Liver (tissue), 9 donors: ENCODE data around the gene NAXE. TPM values are rescaled to one million over a fixed set of nuclear protein-coding genes. Genes with fewer than 3 reads are reported as not detected.
"Not testable (repeated sequence)": the region's sequence is repeated elsewhere in the genome, so short reads cannot be mapped to it uniquely, and the experiment has no call there.

Source experiments
- DNase-seq: peaks from one replicate; pipeline ENCODE4 v3.0.0-alpha.2; 2017; ENCODE audit warnings: low spot score
- H3K27ac ChIP-seq, 2 donors: one replicate each; pipeline ENCODE4 v1.7.0; 2013; ENCODE audit warnings: inconsistent platforms in 2 of 2, low read length in 2 of 2, control low read depth in 1 of 2, low read depth in 1 of 2, mild to moderate bottlenecking in 1 of 2
- H3K27me3 ChIP-seq, 4 donors: one replicate each; pipeline versions ENCODE4 v1.6.1 to v1.7.0; 2013; ENCODE audit warnings: low read length in 3 of 4, inconsistent platforms in 1 of 4, mild to moderate bottlenecking in 1 of 4, moderate library complexity in 1 of 4; ENCODE audit not compliant: control insufficient read depth in 4 of 4, insufficient read depth in 4 of 4
- H3K36me3 ChIP-seq, 4 donors: one replicate each; pipeline versions ENCODE4 v1.6.1 to v1.7.0; 2013; ENCODE audit warnings: low read length in 3 of 4, mild to moderate bottlenecking in 3 of 4, low read depth in 1 of 4, moderate library complexity in 1 of 4; ENCODE audit not compliant: control insufficient read depth in 4 of 4, insufficient read depth in 3 of 4
- H3K4me1 ChIP-seq, 4 donors: one replicate each; pipeline versions ENCODE4 v1.6.1 to v1.7.0; 2013; ENCODE audit warnings: low read length in 3 of 4, mild to moderate bottlenecking in 3 of 4, moderate library complexity in 1 of 4; ENCODE audit not compliant: control insufficient read depth in 4 of 4, insufficient read depth in 4 of 4
- H3K4me3 ChIP-seq, 3 donors: one replicate each; pipeline versions ENCODE4 v1.6.1 to v1.7.0; 2013; ENCODE audit warnings: low read length in 3 of 3, control low read depth in 1 of 3, low read depth in 1 of 3, mild to moderate bottlenecking in 1 of 3
- H3K9ac ChIP-seq, 2 donors: one replicate each; pipeline ENCODE4 v1.7.0; 2013; ENCODE audit warnings: low read length in 2 of 2, mild to moderate bottlenecking in 2 of 2, moderate library complexity in 2 of 2, control low read depth in 1 of 2, low read depth in 1 of 2
- H3K9me3 ChIP-seq, 4 donors: one replicate each; pipeline versions ENCODE4 v1.6.1 to v1.7.0; 2013; ENCODE audit warnings: low read length in 3 of 4; ENCODE audit not compliant: control insufficient read depth in 4 of 4
- ATF3 ChIP-seq: IDR thresholded peaks from 2 replicates; pipeline ENCODE4 v1.6.1; 2016; ENCODE audit warnings: antibody characterized with exemption
- FOXA1 ChIP-seq: IDR thresholded peaks from 2 replicates; pipeline ENCODE4 v1.6.1; 2016; ENCODE audit warnings: antibody characterized with exemption
- FOXA2 ChIP-seq: IDR thresholded peaks from 2 replicates; pipeline ENCODE4 v1.6.1; 2016; ENCODE audit warnings: antibody characterized with exemption
- GABPA ChIP-seq, 2 donors: IDR thresholded peaks in 1 of 2; conservative IDR thresholded peaks in 1 of 2; 2 replicates each; pipeline ENCODE4 v1.6.1; 2016; ENCODE audit warnings: antibody characterized with exemption in 2 of 2, mild to moderate bottlenecking in 1 of 2, moderate library complexity in 1 of 2
- HNF4G ChIP-seq: IDR thresholded peaks from 2 replicates; pipeline ENCODE4 v1.6.1; 2016; ENCODE audit warnings: antibody characterized with exemption
- JUND ChIP-seq, 2 donors: IDR thresholded peaks; 2 replicates each; pipeline ENCODE4 v1.6.1; 2016; ENCODE audit warnings: antibody characterized with exemption in 2 of 2
- MAX ChIP-seq: IDR thresholded peaks from 2 replicates; pipeline ENCODE4 v1.6.1; 2016; ENCODE audit warnings: antibody characterized with exemption
- NR2F2 ChIP-seq: IDR thresholded peaks from 2 replicates; pipeline ENCODE4 v1.6.1; 2016; ENCODE audit warnings: antibody characterized with exemption
- RAD21 ChIP-seq, 2 donors: IDR thresholded peaks; 2 replicates each; pipeline ENCODE4 v1.6.1; 2016; ENCODE audit warnings: antibody characterized with exemption in 2 of 2, mild to moderate bottlenecking in 2 of 2
- RXRA ChIP-seq, 2 donors: IDR thresholded peaks; 2 replicates each; pipeline ENCODE4 v1.6.1; 2017 to 2018; ENCODE audit warnings: antibody characterized with exemption in 2 of 2, mild to moderate bottlenecking in 1 of 2
- SP1 ChIP-seq: IDR thresholded peaks from 2 replicates; pipeline ENCODE4 v1.6.1; 2018; ENCODE audit warnings: antibody characterized with exemption, mild to moderate bottlenecking
- TAF1 ChIP-seq: conservative IDR thresholded peaks from 2 replicates; pipeline ENCODE4 v1.6.1; 2016; ENCODE audit warnings: antibody characterized with exemption, mild to moderate bottlenecking
- YY1 ChIP-seq: IDR thresholded peaks from 2 replicates; pipeline ENCODE4 v1.6.1; 2016; ENCODE audit warnings: antibody characterized with exemption, mild to moderate bottlenecking
- WGBS: extraction: QIAGEN DNeasy Blood & Tissue Kit; methylation state at CpG from one replicate; pipeline ENCODE4 v1.1.7; 2013; 5-methylcytosine and 5-hydroxymethylcytosine counted together
- polyA plus RNA-seq, 2 donors: library from polyadenylated mRNA; stranded (reverse) in 1 of 2; unstranded in 1 of 2; fragments of 200-250 nt in 1 of 2; fragments of >200 nt in 1 of 2; fragmentation: Nextera tagmentation in 1 of 2; extraction: Ambion mirVana in 1 of 2; gene quantifications; one replicate each; pipeline versions ENCODE4 v1.2.1 to v1.2.3, GENCODE V29; 2013 to 2015
- total RNA-seq, 2 donors: library from RNA; depleted of rRNA; stranded (reverse); fragments of >200 nt; gene quantifications; one replicate each; pipeline ENCODE4 v1.2.3, GENCODE V29; 2014
- TF ChIP-seq, protein P1 (sequence below): IDR thresholded peaks from 2 replicates; pipeline ENCODE4 v1.6.1; 2016; ENCODE audit warnings: antibody characterized with exemption, mild to moderate bottlenecking
- TF ChIP-seq, protein P2 (sequence below): fragments of 150-350 bp; IDR thresholded peaks from 2 replicates; pipeline ENCODE4 v1.5.1; 2017; ENCODE audit warnings: improper control_type of control experiment, low read depth, low read length; ENCODE audit not compliant: missing input control
- donor health status: healthy.
- donor health status: healthy.
- donor health status: healthy.
- donor health status: healthy.
- donor health status: healthy.

Gene NAXE
- total and polyA plus RNA-seq, 4 donors: 20.6 to 73.8 (median 46.9) TPM

DNA sequence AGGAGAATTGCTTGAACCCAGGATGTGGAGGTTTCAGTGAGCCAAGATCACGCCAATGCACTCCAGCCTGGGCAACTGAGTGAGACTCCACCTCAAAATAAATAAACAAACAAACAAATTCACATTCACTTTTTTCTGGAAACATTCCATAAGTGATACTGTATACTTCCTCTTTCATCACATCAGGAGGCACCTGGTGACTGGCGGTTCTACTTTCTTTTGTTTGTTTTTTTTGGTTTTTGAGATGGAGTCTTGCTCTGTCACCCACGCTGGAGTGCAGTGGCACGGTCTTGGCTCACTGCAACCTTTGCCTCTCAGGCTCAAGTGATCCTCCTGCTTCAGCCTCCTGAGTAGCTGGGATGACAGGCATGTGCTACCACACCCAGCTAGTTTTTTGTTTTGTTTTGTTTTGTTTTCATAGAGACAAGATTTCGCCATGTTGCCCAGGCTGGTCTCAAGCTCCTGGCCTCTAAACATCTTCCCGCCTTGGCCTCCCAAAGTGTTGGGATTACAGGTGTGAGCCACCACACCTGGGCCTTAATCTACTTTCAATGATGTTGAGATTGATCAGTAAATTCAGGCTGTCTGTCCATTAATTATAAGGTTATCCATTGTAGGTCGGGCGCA, 38.4 kb downstream of the NAXE start:
- DNase-seq: no peak

DNA sequence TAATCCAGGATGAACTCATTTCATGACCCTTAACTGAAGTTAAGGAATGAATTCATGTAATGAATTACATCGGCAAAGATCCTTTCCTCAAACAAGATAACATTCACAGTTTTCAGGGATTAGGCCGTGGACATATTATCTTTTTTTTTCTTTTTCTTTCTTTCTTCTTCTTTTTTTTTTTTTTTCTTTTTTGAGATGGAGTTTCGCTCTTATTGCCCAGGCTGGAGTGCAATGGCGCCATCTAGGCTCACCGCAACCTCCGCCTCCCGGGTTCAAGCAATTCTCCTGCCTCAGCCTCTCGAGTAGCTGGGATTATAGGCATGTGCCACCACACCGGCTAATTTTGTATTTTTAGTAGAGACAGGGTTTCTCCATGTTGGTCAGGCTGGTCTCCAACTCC, 39.6 kb downstream of the NAXE start:
- 43% methylated on average over 9 of the region's 9 CpGs for WGBS
- not testable (repeated sequence) for H3K4me1 ChIP-seq, H3K4me3 ChIP-seq, H3K9me3 ChIP-seq, DNase-seq, H3K27me3 ChIP-seq, H3K36me3 ChIP-seq, H3K27ac ChIP-seq, H3K9ac ChIP-seq

More for the DNA sequence above, 38.4 kb downstream of the NAXE start:
- Histone ChIP-seq H3K27ac (no peak overlapping the region), H3K9ac (no peak overlapping the region), H3K27me3 (peaks cover 2 to 15% (median 4%) of the 10 kb centered on the region in 4 donors), H3K36me3 (no peaks in the 10 kb centered on the region), H3K9me3 (no peaks in the 10 kb centered on the region), H3K4me3 (no peak overlapping the region), H3K4me1 (peaks cover 2 to 13% (median 8%) of the 10 kb centered on the region in 4 donors)
- no peak for TF ChIP-seq RXRA (IDR thresholded peaks at IDR 0.05)
- no peak for TF ChIP-seq GABPA (IDR thresholded peaks at IDR 0.05 in 1 of 2, conservative IDR thresholded peaks at IDR 0.05 in 1 of 2)
- no peak for TF ChIP-seq FOXA2
- TF ChIP-seq MAX: no peak
- TF ChIP-seq, protein P1, sequence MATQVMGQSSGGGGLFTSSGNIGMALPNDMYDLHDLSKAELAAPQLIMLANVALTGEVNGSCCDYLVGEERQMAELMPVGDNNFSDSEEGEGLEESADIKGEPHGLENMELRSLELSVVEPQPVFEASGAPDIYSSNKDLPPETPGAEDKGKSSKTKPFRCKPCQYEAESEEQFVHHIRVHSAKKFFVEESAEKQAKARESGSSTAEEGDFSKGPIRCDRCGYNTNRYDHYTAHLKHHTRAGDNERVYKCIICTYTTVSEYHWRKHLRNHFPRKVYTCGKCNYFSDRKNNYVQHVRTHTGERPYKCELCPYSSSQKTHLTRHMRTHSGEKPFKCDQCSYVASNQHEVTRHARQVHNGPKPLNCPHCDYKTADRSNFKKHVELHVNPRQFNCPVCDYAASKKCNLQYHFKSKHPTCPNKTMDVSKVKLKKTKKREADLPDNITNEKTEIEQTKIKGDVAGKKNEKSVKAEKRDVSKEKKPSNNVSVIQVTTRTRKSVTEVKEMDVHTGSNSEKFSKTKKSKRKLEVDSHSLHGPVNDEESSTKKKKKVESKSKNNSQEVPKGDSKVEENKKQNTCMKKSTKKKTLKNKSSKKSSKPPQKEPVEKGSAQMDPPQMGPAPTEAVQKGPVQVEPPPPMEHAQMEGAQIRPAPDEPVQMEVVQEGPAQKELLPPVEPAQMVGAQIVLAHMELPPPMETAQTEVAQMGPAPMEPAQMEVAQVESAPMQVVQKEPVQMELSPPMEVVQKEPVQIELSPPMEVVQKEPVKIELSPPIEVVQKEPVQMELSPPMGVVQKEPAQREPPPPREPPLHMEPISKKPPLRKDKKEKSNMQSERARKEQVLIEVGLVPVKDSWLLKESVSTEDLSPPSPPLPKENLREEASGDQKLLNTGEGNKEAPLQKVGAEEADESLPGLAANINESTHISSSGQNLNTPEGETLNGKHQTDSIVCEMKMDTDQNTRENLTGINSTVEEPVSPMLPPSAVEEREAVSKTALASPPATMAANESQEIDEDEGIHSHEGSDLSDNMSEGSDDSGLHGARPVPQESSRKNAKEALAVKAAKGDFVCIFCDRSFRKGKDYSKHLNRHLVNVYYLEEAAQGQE: no peak
- TF ChIP-seq RAD21 (IDR thresholded peaks at IDR 0.05): no peak
- no peak for TF ChIP-seq ATF3
- no peak for TF ChIP-seq SP1
- TF ChIP-seq TAF1: no peak
- TF ChIP-seq HNF4G: no peak
- no peak for TF ChIP-seq YY1
- TF ChIP-seq, protein P2, sequence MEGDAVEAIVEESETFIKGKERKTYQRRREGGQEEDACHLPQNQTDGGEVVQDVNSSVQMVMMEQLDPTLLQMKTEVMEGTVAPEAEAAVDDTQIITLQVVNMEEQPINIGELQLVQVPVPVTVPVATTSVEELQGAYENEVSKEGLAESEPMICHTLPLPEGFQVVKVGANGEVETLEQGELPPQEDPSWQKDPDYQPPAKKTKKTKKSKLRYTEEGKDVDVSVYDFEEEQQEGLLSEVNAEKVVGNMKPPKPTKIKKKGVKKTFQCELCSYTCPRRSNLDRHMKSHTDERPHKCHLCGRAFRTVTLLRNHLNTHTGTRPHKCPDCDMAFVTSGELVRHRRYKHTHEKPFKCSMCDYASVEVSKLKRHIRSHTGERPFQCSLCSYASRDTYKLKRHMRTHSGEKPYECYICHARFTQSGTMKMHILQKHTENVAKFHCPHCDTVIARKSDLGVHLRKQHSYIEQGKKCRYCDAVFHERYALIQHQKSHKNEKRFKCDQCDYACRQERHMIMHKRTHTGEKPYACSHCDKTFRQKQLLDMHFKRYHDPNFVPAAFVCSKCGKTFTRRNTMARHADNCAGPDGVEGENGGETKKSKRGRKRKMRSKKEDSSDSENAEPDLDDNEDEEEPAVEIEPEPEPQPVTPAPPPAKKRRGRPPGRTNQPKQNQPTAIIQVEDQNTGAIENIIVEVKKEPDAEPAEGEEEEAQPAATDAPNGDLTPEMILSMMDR: no peak
- TF ChIP-seq NR2F2: no peak
- no peak for TF ChIP-seq FOXA1
- TF ChIP-seq JUND (IDR thresholded peaks at IDR 0.05): no peak
- 80% methylated on average over 8 of the region's 8 CpGs for WGBS
